Measurements from ENCODE around the gene TENT4B. TPM values are rescaled to one million over a fixed set of nuclear protein-coding genes. Genes with fewer than 3 reads are reported as not detected.
"Not testable (repeated sequence)": the region's sequence is repeated elsewhere in the genome, so short reads cannot be mapped to it uniquely, and the experiment has no call there.

The TENT4B gene
- total RNA-seq, 2 experiments from 2014 or later: 19.3 to 22.4 TPM

- no peaks in the 10 kb centered on the region for H3K27me3 Mint-ChIP-seq
- intact Hi-C loops (cut with DNase I, micrococcal nuclease): no loop called here
- ATAC-seq: no peak
- no peaks in the 10 kb centered on the region for H3K9me3 Mint-ChIP-seq (ENCODE audit: low read depth)
- no peaks in the 10 kb centered on the region for H3K4me1 Mint-ChIP-seq
- no peak for DNase-seq
- no peak overlapping the region for H3K4me3 Mint-ChIP-seq
- no peaks in the 10 kb centered on the region for H3K36me3 Mint-ChIP-seq (ENCODE audit: low read depth)
- H3K27ac Mint-ChIP-seq: no peak overlapping the region
- ChIA-PET POLR2A (no interaction called here), CTCF (interaction anchor here (0.8 to 1.4 kb wide), 2 partner anchors 24 to 571 kb away, joined by 3 to 4 read pairs; no protein-coding TSS in a partner anchor)
These were observed 81.9 kb downstream of the TENT4B start for GRCh38 chr16:50234771-50235556.

GRCh38 chr16:50235581-50235980, 82.5 kb downstream of the TENT4B start:
- no peak overlapping the region for H3K4me3 Mint-ChIP-seq
- H3K9me3 Mint-ChIP-seq (ENCODE audit: low read depth): no peaks in the 10 kb centered on the region
- intact Hi-C loops (cut with DNase I, micrococcal nuclease): no loop called here
- no peak overlapping the region for H3K27ac Mint-ChIP-seq
- no peaks in the 10 kb centered on the region for H3K36me3 Mint-ChIP-seq (ENCODE audit: low read depth)
- no peaks in the 10 kb centered on the region for H3K4me1 Mint-ChIP-seq
- DNase-seq (no peak), ATAC-seq (no peak)
- POLR2A ChIA-PET: no interaction called here
- CTCF ChIA-PET: interaction anchor here (1.1 kb wide), 1 partner anchor 19 kb away, joined by 3 read pairs; no protein-coding TSS in a partner anchor
- H3K27me3 Mint-ChIP-seq: no peaks in the 10 kb centered on the region

- no peak overlapping the region for H3K27ac Mint-ChIP-seq
- no peak for DNase-seq
- intact Hi-C loops (cut with DNase I, micrococcal nuclease): no loop called here
- H3K36me3 Mint-ChIP-seq (ENCODE audit: low read depth): no peaks in the 10 kb centered on the region
- no peaks in the 10 kb centered on the region for H3K4me1 Mint-ChIP-seq
- H3K27me3 Mint-ChIP-seq: no peaks in the 10 kb centered on the region
- ATAC-seq: no peak
- ChIA-PET POLR2A (interaction anchor here (0.6 kb wide), 1 partner anchor 242 kb away, joined by 4 read pairs; no protein-coding TSS in a partner anchor), CTCF (no interaction called here)
- no peak overlapping the region for H3K4me3 Mint-ChIP-seq
- H3K9me3 Mint-ChIP-seq (ENCODE audit: low read depth): no peaks in the 10 kb centered on the region
These were observed 85.2 kb downstream of the TENT4B start for GRCh38 chr16:50238314-50238713.

DNA sequence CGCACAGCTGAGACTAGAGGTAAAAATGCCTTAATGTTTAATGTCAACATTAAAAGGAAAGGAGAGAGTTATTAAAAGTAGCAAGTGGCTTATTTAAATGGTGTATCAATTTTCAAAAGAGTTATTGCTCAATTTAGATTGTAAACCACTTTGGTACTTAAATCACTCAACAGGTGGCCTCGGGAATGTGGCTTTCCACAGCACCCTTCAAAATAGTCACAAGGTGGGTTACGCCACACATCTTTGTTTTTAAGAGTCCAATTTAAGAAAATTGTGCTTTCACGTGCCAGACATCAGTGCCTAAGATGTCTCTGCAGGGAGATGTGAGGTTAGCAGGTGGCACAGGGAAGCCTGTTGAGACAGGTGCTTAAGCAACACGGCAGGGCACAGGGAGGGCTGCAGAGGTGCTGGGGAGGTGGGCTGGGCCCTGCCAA, 85.8 kb downstream of the TENT4B start:
- no peak for ATAC-seq
- no peaks in the 10 kb centered on the region for H3K36me3 Mint-ChIP-seq (ENCODE audit: low read depth)
- H3K9me3 Mint-ChIP-seq (ENCODE audit: low read depth): no peaks in the 10 kb centered on the region
- ChIA-PET CTCF (interaction anchor here (1.0 kb wide), 1 partner anchor 12 kb away, joined by 3 read pairs; no protein-coding TSS in a partner anchor), POLR2A (interaction anchor here (0.6 kb wide), 1 partner anchor 242 kb away, joined by 4 read pairs; no protein-coding TSS in a partner anchor)
- H3K27ac Mint-ChIP-seq: no peak overlapping the region
- no peak for DNase-seq
- no peak overlapping the region for H3K4me3 Mint-ChIP-seq
- H3K4me1 Mint-ChIP-seq: no peaks in the 10 kb centered on the region
- intact Hi-C loops (cut with DNase I, micrococcal nuclease): no loop called here
- H3K27me3 Mint-ChIP-seq: no peaks in the 10 kb centered on the region

DNA sequence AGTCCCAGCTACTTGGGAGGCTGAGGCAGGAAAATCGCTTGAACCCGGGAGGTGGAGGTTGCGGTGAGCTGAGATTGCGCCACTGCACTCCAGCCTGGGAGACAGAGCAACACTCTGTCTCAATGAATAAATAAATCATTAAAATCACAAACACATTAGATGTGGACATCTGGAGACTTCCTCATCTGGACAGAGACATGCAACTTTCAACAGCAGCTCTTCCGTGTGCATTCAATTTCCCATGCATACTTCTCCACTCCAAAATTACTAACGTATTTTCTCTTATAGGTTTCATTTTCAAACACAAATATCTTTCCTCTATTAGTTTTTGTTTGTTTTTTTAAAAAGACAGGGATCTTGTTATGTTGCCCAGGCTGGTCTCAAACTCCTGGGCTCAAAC, 89.9 kb downstream of the TENT4B start:
- ATAC-seq; H3K9me3 Mint-ChIP-seq (ENCODE audit: low read depth); DNase-seq; H3K36me3 Mint-ChIP-seq (ENCODE audit: low read depth); H3K27ac Mint-ChIP-seq; POLR2A ChIA-PET; H3K4me3 Mint-ChIP-seq; intact Hi-C loops (cut with DNase I, micrococcal nuclease); H3K27me3 Mint-ChIP-seq: not testable (repeated sequence)
- CTCF ChIA-PET: interaction anchor here (0.7 to 1.6 kb wide), 5 partner anchors 10 to 563 kb away, joined by 3 to 6 read pairs (median 4); no protein-coding TSS in a partner anchor
- H3K4me1 Mint-ChIP-seq: peaks cover 16% of the 10 kb centered on the region

DNA sequence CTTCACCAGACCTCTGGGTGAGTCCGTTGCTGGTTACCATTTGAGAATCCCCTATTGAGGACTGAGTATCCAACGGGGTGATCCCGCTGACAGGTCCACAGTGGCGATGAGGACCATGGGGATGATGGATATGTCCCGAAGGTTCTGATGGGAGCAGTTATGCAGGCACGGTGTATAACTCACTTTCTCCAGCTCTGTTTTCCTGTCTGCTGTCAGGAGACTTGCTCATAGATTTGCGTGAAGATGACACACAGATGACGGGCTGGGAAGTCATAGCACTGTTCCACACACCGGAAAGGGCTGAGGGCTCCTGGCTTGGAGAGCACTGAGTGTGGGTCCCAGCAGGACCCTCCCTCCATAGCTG, 91.0 kb downstream of the TENT4B start:
- POLR2A ChIA-PET: no interaction called here

GRCh38 chr16:50244504-50245416, 91.7 kb downstream of the TENT4B start:
- CTCF ChIA-PET: interaction anchor here (0.6 to 1.5 kb wide), 9 partner anchors 10 to 420 kb away, joined by 3 to 6 read pairs (median 3); partner anchors contain the start of gene CNEP1R1
- ATAC-seq: no peak
- no peak for DNase-seq
- no peaks in the 10 kb centered on the region for H3K9me3 Mint-ChIP-seq (ENCODE audit: low read depth)
- peak overlapping the region; percentile 76 for H3K4me3 Mint-ChIP-seq
- H3K4me1 Mint-ChIP-seq: peaks cover 16% of the 10 kb centered on the region
- POLR2A ChIA-PET: interaction anchor here (1.1 kb wide), 1 partner anchor 28 kb away, joined by 3 read pairs; no protein-coding TSS in a partner anchor
- H3K27me3 Mint-ChIP-seq: no peaks in the 10 kb centered on the region
- H3K36me3 Mint-ChIP-seq (ENCODE audit: low read depth): no peaks in the 10 kb centered on the region
- intact Hi-C loops (cut with DNase I, micrococcal nuclease): loop anchor here in 1 of 2 experiments (1.0 to 2.0 kb wide), 2 partner anchors 20 to 32 kb away; no protein-coding TSS in a partner anchor
- H3K27ac Mint-ChIP-seq: peak overlapping the region; percentile 83

More for the DNA sequence above, 91.0 kb downstream of the TENT4B start:
- ATAC-seq (no peak), DNase-seq (no peak)
- no peak overlapping the region for H3K4me3 Mint-ChIP-seq
- peaks cover 16% of the 10 kb centered on the region for H3K4me1 Mint-ChIP-seq
- no peaks in the 10 kb centered on the region for H3K36me3 Mint-ChIP-seq (ENCODE audit: low read depth)
- no peak overlapping the region for H3K27ac Mint-ChIP-seq
- H3K27me3 Mint-ChIP-seq: no peaks in the 10 kb centered on the region
- intact Hi-C loops (cut with DNase I, micrococcal nuclease): loop anchor here in 1 of 2 experiments (2.0 kb wide), 1 partner anchor 33 kb away; no protein-coding TSS in a partner anchor
- CTCF ChIA-PET: interaction anchor here (0.6 to 1.2 kb wide), 2 partner anchors 23 to 30 kb away, joined by 3 to 4 read pairs; no protein-coding TSS in a partner anchor
- H3K9me3 Mint-ChIP-seq (ENCODE audit: low read depth): no peaks in the 10 kb centered on the region

DNA sequence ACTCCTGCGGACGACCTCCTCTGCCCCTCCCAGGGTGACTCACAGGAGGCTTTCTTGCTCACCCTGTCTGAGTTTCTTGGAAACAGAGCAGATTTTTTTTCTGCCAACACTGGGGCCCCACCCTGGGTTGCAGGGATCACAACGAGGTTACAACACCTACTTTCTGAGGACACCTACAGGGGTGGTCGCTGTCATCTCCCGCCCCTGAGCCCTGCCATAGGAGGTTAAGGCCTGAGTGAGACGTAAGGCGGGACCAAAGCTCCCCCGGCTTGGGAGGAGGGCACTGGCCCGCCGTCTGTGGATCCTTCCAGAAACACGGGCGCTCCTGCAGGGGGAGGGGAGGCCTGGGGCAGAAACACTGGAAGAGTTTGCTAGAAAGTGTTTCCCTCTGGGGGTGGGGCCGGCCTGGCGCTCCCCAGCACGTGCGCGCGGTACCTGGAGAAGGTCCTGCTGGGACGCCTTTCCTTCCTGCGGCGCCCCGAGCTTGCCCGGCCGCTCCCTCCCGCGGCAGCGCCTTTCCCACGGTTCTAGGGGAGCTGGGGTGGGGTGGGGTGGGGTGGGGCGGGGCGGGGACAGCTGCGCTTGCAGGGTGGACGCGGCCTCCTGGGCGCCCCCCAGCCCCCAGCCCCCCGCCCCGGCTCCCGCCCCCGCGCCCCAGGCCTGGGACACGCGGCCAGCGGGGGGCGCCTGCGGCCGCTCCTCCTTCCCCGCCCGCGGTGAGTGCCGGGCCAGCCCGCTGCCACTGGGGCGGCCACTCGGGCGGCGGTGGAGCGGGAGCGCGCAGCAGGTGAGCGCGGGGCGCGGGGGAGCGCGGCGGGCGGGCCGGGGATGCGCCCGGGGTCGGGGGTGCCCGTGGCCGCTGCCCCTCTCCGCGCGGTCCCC, 92.6 kb downstream of the TENT4B start:
- H3K4me1 Mint-ChIP-seq: peaks cover 16% of the 10 kb centered on the region
- CTCF ChIA-PET: interaction anchor here (0.6 to 1.5 kb wide), 9 partner anchors 9 to 420 kb away, joined by 3 to 6 read pairs (median 3); partner anchors contain the start of gene CNEP1R1
- ATAC-seq: peak; percentile 91
- H3K9me3 Mint-ChIP-seq (ENCODE audit: low read depth): no peaks in the 10 kb centered on the region
- H3K27ac Mint-ChIP-seq: peak overlapping the region; percentile 83
- H3K4me3 Mint-ChIP-seq: peak overlapping the region; percentile 76
- no peaks in the 10 kb centered on the region for H3K27me3 Mint-ChIP-seq
- intact Hi-C loops (cut with DNase I, micrococcal nuclease): loop anchor here in 1 of 2 experiments (1.0 to 2.0 kb wide), 2 partner anchors 19 to 31 kb away; no protein-coding TSS in a partner anchor
- H3K36me3 Mint-ChIP-seq (ENCODE audit: low read depth): no peaks in the 10 kb centered on the region
- POLR2A ChIA-PET: interaction anchor here (1.1 kb wide), 1 partner anchor 27 kb away, joined by 3 read pairs; no protein-coding TSS in a partner anchor
- peak; percentile 83 for DNase-seq

DNA sequence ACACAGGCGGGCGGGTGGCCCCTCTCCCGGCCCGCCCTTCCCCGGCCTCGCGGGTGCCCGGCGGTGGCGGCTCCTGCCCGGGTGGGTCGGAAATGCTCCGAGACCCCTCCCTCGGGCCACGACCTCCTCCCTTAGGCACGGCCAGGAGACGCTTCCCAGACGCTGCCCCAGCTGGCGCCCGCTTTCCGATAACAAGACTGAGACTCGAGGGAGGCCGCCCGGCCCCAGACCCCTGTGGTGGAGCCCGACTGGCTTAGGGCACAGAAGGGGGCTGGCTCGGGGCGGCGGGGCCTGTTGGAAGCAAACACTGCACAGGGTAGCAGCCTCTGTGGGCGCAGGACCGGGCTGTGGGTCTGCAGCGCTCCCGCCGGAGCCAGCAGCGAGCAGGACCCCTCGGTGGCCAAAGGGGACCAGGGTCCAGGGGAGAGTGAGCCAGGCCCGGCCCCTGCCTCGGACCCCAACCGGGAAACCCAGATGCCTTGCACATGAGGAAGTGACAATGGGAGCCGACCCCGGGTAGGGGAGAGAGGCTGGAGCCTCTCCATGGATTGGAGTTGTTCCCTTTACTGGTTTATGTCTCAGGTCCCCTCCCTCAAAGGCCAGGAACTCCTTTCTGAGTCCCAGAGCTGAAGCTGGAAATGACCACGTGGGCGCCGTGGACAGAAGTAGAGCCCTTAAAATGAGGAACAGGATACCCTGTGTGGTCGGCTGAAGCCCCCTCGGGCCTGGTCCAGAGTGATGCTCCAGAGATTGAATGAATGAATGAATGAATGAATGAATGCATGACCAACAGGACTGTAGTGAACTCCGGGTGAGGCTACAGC, 93.4 kb downstream of the TENT4B start:
- Mint-ChIP-seq H3K27ac (peak overlapping the region; percentile 25), H3K36me3 (ENCODE audit: low read depth) (no peaks in the 10 kb centered on the region), H3K4me3 (peak overlapping the region; percentile 66), H3K4me1 (peaks cover 18% of the 10 kb centered on the region), H3K9me3 (ENCODE audit: low read depth) (no peaks in the 10 kb centered on the region), H3K27me3 (no peaks in the 10 kb centered on the region)
- CTCF ChIA-PET: interaction anchor here (0.6 to 1.3 kb wide), 9 partner anchors 8 to 322 kb away, joined by 3 to 6 read pairs (median 3); no protein-coding TSS in a partner anchor
- peak; percentile 10 for ATAC-seq
- POLR2A ChIA-PET: interaction anchor here (1.1 kb wide), 1 partner anchor 26 kb away, joined by 3 read pairs; no protein-coding TSS in a partner anchor
- intact Hi-C loops (cut with DNase I, micrococcal nuclease): no loop called here
- peak; percentile 38 for DNase-seq
